AG04450 (cell line): ENCODE results near the gene OR6M1. TPM values are rescaled to one million over a fixed set of nuclear protein-coding genes. Genes with fewer than 3 reads are reported as not detected.

Experiments
- CTCF ChIA-PET: fragments of 300-600, 350-600 bp; formaldehyde crosslinking; extraction: SDS; loops from one replicate; lab custom pipeline; 2022; ENCODE audit warnings: antibody characterized with exemption, inconsistent platforms; lab: Charles Lee
- POLR2A ChIA-PET: fragments of 350-600 bp; formaldehyde crosslinking; extraction: SDS; loops from one replicate; lab custom pipeline; 2021; ENCODE audit warnings: antibody characterized with exemption, inconsistent platforms; lab: Yijun Ruan, JAX
- DNase-seq: peaks from one replicate; pipeline ENCODE4 v3.0.0-alpha.2; 2011; ENCODE audit warnings: low read depth, low spot score
- H3K27ac ChIP-seq: one replicate; pipeline ENCODE4 v1.5.1; 2012; ENCODE audit warnings: low read depth, low read length, control low read depth
- H3K27me3 ChIP-seq: one replicate; pipeline ENCODE4 v1.6.0; 2012; ENCODE audit warnings: low read length; ENCODE audit not compliant: control insufficient read depth, insufficient read depth
- H3K4me3 ChIP-seq: 2 replicates; pipeline ENCODE4 v1.5.1; 2011; ENCODE audit warnings: mild to moderate bottlenecking, low read depth, low read length, control low read depth
- H3K9me3 ChIP-seq: 2 replicates; pipeline ENCODE4 v1.5.1; 2012; ENCODE audit warnings: low read length; ENCODE audit not compliant: control insufficient read depth, insufficient read depth
- CTCF ChIP-seq: IDR thresholded peaks from 2 replicates; pipeline ENCODE4 v1.5.1; 2011; ENCODE audit warnings: low read depth, low read length, control low read depth, inconsistent platforms
- polyA plus RNA-seq: library from polyadenylated mRNA; depleted of rRNA; stranded (reverse); fragments of >200 nt; gene quantifications from 2 replicates; pipeline ENCODE4 v1.2.3, GENCODE V29; 2011

Gene OR6M1
- polyA plus RNA-seq, 1 experiment, result not detected

DNA sequence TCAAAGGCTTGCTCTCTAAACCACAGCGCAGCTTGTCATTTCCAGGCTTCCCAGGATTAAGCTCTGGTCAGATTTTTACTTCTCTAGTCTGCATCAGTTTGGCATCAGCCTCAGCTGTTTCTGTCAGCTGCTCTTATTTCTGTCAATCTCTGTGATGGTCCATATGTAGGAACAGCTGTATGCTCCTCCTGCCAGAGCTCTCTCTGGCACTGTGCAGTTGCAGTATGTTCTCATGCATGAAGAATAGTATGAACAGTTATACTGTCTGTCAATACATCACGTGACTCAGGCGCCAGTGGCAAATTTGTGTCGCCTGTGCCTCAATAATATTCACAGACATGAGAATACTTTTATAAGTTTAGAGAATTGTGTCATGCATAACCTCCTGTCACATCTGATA, 6.7 kb downstream of the OR6M1 start:
- no peaks in the 10 kb centered on the region for H3K9me3 ChIP-seq
- POLR2A ChIA-PET, result no interaction called here
- H3K4me3 ChIP-seq, result no peak overlapping the region
- no peaks in the 10 kb centered on the region for H3K27me3 ChIP-seq
- no peak for TF ChIP-seq CTCF
- no peak overlapping the region for H3K27ac ChIP-seq
- no peak for DNase-seq
- CTCF ChIA-PET, result interaction anchor here (1.0 kb wide), 1 partner anchor 218 kb away, joined by 4 read pairs; no protein-coding TSS in a partner anchor

DNA sequence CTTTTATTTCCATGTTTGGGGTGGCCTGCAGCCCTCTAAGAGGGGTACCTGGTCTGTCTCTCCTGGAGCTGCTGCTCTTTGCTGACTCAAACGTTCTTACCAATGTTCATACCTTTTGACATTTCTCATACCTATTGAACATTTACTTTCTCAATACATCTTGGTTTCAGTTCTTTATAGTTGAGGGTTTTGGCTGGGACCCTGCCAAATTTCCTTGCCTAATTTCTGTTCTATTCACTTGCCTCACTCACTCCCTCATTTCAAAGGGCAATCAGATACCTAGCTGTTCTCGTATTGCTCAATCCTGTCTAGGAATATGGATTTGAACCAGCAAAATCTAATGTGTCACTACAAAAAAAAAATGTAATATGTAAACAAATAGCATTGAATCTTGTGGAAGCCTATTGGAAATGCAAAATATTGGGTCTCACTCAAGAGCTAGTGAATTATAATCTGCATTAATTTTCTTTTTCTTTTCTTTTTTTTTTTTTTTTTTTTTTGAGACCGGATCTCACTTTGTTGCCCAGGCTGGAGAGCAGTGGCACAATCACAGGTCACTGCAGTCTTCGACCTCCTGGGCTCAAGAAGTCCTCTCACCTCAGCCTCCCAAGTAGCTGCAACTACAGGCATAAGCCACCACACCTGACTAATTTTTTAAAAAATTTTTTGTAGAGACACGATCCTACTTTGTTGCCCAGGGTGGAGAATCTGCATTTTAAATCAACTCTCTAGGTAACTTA, 7.5 kb downstream of the OR6M1 start:
- H3K9me3 ChIP-seq, result no peaks in the 10 kb centered on the region
- DNase-seq, result no peak
- POLR2A ChIA-PET, result no interaction called here
- TF ChIP-seq CTCF, result no peak
- no peaks in the 10 kb centered on the region for H3K27me3 ChIP-seq
- CTCF ChIA-PET, result interaction anchor here (1.0 kb wide), 1 partner anchor 218 kb away, joined by 4 read pairs; no protein-coding TSS in a partner anchor
- no peak overlapping the region for H3K4me3 ChIP-seq
- H3K27ac ChIP-seq, result no peak overlapping the region

DNA sequence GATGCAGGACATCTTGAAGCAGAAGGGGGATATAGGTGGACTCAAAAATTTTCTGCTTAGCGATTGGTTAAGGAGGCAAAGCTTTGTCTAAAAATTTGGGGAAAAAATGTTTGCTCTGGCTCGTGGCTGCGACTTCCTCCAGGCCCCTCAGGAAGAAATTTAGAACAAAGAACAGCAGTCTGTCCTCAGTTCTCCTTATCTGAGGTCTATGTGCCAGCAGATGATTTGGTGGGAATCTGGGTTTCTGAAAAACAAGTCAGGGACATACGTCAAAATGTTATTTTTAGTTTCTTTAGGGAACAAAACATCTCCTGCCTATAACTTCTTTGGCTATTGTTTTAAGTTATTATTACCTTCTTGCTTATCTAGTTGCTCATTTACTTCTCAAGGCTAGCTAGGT, 8.1 kb downstream of the OR6M1 start:
- CTCF ChIA-PET, result interaction anchor here (1.0 kb wide), 1 partner anchor 217 kb away, joined by 4 read pairs; no protein-coding TSS in a partner anchor
- POLR2A ChIA-PET, result no interaction called here
- Histone ChIP-seq H3K27ac (no peak overlapping the region), H3K4me3 (no peak overlapping the region), H3K9me3 (no peaks in the 10 kb centered on the region), H3K27me3 (no peaks in the 10 kb centered on the region)
- no peak for DNase-seq
- TF ChIP-seq CTCF, result no peak

DNA sequence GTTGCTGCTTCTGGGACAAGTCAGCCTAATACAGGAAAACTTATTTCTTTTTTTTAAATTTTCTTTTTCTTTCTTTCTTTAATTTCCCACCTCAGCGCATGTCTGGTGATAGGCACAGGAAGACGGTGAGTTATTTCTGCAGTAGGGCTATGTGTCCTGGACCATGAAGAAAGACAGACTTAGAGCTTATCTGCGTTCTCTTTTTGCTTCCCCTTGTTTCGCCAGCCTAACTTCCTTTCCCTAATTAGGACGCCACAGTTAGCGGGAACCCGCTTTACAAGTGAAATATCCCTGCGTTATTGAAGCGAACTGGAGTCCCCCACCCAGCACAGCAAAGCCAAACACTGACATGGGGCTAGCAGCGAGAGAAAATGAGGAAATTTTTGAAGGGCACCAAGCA, 8.6 kb downstream of the OR6M1 start:
- TF ChIP-seq CTCF, result no peak
- CTCF ChIA-PET, result no interaction called here
- H3K27me3 ChIP-seq, result no peaks in the 10 kb centered on the region
- H3K9me3 ChIP-seq, result no peaks in the 10 kb centered on the region
- DNase-seq, result no peak
- POLR2A ChIA-PET, result no interaction called here
- H3K27ac ChIP-seq, result no peak overlapping the region
- H3K4me3 ChIP-seq, result no peak overlapping the region

GRCh38 chr11:123797114-123797513, 9.0 kb downstream of the OR6M1 start:
- DNase-seq, result no peak
- Histone ChIP-seq H3K9me3 (no peaks in the 10 kb centered on the region), H3K4me3 (no peak overlapping the region), H3K27ac (no peak overlapping the region), H3K27me3 (no peaks in the 10 kb centered on the region)
- POLR2A ChIA-PET, result no interaction called here
- TF ChIP-seq CTCF, result no peak
- CTCF ChIA-PET, result no interaction called here
